Astrocyte of the spinal cord (primary cell): ENCODE data around the gene PLA2G6.

Experiments
- DNase-seq: peaks from one replicate; pipeline ENCODE4 v3.0.0; 2011; ENCODE audit warnings: low read depth, low spot score
- H3K4me3 ChIP-seq: 2 replicates; pipeline ENCODE4 v1.5.1; 2011; ENCODE audit warnings: low read depth, mild to moderate bottlenecking, low read length, moderate library complexity
- in situ Hi-C: cut with HindIII; loops from 2 replicates; pipeline ENCODE4 v1.10.0; 2017; ENCODE audit warnings: low sequenced_read_pairs
- TF ChIP-seq, protein P1 (sequence below): IDR thresholded peaks from 2 replicates; pipeline ENCODE4 v1.5.1; 2012; ENCODE audit warnings: low read depth, mild to moderate bottlenecking, low read length, inconsistent platforms

Gene PLA2G6

DNA sequence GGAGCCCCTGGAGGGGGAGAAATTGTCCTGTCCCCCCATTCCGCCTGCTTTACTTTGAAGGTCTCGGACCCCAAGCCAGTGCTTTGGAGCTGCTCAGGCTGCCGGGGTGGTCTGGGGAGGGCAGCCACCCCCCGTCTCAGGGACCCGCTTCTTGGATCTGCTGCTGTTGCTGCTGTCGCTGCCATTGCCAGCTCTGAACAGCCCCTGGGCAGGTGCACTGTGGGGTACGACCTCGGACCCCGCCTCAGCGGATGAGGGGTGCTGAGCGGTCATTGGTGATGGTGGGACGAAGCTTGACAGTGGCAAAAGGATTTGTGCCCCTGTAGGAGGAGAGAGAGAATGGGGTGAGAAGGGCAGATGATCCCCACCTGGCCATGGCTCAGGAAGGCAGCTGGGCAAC lies 96.6 kb downstream of the PLA2G6 start:
- no peak overlapping the region for H3K4me3 ChIP-seq
- in situ Hi-C loops, result no loop called here

DNA sequence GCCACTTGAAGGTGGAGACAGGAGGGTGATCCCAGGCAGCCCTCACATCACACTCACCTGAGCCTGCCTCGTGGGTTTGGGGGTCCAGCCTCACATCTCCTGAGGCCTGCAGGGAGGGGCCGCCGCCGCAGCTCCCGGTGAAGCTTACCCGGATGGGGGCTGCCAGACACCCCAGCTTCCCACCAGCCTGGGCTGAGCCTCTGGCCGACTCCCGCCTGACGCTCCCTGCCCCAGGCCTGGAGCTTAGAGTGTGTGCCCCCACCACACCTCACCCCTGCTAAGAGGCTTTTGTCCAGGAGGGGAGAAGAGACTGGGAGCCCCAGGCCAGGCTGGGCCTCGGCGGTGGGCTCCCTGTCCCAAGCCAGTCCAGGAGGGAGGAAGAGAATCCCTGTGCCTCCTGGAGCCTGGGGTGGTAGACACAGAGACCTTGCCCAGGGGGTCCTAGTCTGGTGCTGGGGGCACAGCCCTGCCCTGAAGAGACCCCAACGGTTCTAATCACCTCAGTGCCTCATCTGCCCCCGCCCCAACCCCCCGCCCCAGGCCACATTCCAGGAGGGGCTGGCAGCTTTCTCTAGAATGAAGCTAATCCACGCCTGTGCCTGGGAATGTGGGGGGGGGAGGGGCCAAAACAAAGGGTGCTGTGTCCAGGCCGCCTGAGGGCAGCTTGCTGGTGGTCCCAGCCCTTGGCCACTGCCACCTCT lies 97.5 kb downstream of the PLA2G6 start, which contains the start of gene SLC16A8:
Gene SLC16A8 (minus strand): TSS at position 254 of the 701 bp plus-strand sequence. CDS start 1,311 bp downstream, outside the sequence.
- no peak for DNase-seq
- TF ChIP-seq, protein P1, sequence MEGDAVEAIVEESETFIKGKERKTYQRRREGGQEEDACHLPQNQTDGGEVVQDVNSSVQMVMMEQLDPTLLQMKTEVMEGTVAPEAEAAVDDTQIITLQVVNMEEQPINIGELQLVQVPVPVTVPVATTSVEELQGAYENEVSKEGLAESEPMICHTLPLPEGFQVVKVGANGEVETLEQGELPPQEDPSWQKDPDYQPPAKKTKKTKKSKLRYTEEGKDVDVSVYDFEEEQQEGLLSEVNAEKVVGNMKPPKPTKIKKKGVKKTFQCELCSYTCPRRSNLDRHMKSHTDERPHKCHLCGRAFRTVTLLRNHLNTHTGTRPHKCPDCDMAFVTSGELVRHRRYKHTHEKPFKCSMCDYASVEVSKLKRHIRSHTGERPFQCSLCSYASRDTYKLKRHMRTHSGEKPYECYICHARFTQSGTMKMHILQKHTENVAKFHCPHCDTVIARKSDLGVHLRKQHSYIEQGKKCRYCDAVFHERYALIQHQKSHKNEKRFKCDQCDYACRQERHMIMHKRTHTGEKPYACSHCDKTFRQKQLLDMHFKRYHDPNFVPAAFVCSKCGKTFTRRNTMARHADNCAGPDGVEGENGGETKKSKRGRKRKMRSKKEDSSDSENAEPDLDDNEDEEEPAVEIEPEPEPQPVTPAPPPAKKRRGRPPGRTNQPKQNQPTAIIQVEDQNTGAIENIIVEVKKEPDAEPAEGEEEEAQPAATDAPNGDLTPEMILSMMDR, result no peak
- H3K4me3 ChIP-seq, result no peak within 1 kb of the TSS
- in situ Hi-C loops, result no loop called here

More for the DNA sequence above, 96.6 kb downstream of the PLA2G6 start:
- TF ChIP-seq, protein P1, result no peak
- no peak for DNase-seq

DNA sequence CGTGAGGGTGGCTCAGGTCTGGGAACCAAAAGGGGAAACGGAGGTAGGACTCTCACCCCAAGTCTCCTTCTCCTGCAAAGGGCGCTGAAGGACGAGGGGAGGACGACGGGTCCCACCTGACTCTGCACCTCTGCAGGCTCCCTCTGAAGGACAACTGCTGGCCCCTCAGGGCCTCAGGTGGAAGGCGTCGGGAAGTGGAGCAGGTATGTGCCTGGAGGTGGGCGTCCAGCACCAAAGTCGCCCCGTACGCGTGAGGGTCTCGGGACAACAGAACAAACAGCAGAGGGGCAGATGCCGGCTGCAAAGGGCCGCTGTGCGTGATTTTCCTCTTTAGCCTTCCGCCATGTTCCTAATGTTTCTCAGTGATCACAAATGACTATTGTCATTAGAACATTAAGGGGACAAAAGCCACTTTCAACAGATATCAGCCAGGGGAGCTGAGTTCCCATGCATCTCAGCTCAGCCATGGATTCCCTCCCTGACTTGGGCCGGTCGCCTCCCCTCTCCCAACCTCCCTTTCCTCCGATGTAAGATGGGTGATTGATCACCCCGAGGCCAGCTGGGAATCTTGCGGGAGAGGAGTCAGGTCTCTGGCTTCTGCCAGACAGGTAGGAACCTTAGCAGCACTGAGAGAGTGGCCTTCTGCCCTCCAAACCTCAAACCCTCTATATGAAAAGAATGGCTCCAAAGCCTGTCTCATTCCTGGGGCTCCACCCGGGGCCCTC lies 98.5 kb downstream of the PLA2G6 start:
- TF ChIP-seq, protein P1, result no peak
- in situ Hi-C loops, result no loop called here
- no peak overlapping the region for H3K4me3 ChIP-seq
- DNase-seq, result no peak

DNA sequence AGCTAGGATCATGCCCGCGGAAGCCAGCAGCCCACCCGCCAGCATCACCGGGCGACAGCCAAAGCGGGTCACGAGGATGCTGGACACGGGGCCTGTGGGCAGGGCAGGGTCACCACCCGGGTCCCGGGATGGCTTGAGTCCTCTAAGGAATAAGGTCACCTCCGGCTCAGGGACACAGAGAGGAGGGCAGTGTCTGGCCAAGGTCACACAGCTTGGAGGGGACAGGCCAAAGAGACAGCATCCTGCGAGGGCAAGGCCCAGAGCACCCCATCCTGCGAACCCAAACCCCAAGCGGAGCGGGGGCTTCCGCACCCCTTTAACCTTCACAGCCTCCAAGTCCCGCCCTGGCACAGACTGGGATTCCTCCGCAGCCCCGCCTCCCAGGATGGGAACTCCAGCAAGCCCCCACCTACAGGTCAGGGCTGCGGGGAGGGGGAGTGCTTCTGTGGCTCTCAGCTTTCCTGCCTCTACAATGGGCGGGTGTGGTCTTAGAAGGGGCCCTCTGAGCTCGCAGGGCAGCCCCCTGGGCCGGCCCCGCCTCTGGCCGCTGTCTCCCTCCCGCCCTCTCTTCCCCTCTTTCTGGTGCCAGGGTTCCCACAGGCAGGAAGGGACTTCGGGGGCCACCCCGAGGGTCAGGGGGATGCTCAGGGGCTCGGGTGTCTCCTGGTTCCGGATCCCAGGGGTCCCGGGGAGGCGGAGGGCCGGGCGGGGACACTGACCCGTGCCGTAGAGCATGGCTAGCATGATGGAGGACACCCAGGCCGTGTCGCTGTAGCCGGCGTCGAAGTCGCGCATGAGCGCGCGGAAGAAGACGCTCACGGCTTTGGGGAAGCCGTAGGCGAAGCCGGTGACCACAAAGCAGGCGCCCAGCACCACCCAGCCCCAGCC lies 99.4 kb downstream of the PLA2G6 start:
- TF ChIP-seq, protein P1, result no peak
- no peak for DNase-seq
- no peak overlapping the region for H3K4me3 ChIP-seq
- in situ Hi-C loops, result no loop called here

DNA sequence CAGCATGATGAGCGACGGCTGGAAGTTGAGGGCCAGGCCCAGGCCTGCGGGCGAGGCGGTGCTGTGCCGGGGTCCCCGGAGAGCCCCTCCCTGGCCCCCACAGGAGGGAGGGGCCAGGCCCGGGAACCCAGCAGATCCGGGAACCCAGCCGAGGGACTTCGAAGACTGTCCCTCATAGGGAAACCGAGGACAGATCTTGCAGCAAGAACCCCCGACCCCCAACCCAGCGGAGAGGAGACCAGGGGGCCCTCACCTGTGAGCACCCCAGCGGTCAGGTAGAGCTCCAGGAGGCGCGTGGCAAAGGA lies 100.0 kb downstream of the PLA2G6 start:
- in situ Hi-C loops, result no loop called here
- no peak for DNase-seq
- TF ChIP-seq, protein P1, result no peak
- peak overlapping the region; percentile 3 for H3K4me3 ChIP-seq

DNA sequence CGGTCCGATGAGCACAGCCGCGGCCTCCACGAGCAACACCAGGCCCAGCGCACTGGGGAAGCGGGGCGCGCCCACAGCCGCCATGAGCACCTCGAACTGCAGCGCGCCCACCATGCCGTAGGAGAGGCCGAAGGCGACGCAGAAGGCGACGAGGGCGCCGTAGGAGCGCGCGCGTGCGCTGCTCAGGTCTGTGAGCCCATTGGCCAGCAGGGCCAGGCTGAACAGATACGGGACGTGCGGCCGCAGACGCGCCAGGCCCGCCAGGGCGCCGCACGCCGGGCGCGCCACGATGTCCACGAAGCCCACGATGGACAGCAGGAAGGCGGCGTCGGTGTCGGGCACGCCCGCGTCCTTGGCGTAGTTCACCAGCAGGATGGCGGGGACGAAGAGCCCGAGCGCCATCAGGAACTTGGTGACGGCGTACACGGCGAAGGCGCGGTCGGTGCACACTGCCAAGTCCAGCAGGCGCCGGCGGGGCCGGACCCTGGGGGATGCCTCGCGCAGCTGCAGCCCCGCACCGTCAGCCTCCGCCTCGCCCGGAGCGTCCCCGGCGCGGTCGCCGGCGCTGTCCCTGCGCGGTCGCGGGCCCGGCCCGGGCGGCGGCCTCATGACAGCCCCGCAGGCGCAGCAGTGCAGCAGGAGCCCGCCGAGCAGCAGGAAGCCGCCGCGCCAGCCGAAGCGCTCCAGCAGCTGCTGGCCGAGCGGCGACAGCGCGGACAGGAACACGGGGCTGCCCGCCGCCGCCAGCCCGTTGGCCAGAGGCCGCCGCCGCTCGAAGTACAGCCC lies 100.6 kb downstream of the PLA2G6 start:
- in situ Hi-C loops, result no loop called here
- peak overlapping the region; percentile 7 for H3K4me3 ChIP-seq
- DNase-seq, result peak; percentile 24
- TF ChIP-seq, protein P1, result no peak
